IPS-NIHi7 (cell line): Measurements from ENCODE around the gene GJD4.

Experiments used
- DNase-seq: peaks from one replicate; pipeline ENCODE4 v3.0.0; 2012; ENCODE audit warnings: mixed read lengths; ENCODE audit errors: extremely low spot score

The GJD4 gene

DNA sequence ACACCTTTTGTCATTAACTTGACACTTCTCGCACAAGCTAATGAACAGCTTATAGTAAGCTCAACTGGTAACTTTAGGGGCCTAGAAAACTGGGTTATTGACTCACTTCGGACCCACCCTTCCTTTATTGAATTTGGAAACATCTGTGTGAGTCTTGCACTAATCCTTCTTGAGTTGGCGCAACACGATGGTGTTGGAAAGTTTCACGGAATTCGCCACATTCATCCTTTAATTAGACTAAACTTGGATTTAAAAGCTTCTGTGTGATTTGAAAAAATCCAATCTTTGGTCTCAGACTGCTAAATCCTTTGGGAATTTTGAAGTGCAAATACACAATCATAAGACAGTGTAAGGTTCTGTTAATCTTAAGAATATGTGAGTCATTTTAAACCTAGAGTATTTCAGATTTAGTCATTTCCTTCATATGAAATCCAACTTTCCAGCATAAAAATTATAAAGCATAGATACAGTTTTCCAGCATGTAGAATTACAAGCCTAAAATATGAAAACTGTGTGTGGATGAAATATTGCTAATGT, 21.9 kb downstream of the GJD4 start:
- no peak for DNase-seq

DNA sequence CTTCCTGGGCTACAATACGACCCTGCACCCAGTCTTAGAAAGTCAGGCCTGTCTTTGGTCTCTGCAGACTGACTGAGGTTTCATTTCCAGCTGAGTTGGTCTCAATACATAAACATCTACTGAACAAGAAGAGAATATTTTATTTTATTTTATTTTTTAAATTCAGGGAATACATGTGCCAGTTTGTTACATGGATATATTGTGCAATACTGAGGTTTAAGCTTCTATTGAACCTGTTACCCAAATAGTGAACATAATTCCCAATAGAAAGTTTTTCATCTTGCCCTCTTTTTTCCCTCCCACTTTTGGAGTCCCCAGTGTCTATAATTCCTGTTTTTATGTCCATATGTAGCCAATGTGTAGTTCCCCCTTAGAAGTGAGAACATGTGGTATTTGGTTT, 26.3 kb downstream of the GJD4 start:
- DNase-seq = no peak

DNA sequence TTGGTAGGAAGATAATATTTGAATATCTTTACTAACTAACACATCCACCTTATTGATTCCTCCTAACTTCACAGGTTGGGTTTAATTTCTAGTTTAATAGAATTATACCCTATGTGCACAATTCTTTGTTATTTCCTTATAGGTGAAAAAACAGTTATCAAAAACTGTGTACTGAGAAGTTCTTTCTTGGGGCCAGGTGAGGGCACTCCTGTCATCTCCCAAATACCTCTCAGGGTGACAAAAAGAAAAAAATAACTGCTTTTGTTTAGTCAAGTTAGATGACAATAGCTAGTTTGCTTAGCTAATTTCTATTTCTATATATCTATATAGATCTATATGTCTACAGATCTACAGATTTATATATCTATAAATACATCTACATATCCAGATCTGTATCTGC, 26.9 kb downstream of the GJD4 start:
- DNase-seq = no peak

DNA sequence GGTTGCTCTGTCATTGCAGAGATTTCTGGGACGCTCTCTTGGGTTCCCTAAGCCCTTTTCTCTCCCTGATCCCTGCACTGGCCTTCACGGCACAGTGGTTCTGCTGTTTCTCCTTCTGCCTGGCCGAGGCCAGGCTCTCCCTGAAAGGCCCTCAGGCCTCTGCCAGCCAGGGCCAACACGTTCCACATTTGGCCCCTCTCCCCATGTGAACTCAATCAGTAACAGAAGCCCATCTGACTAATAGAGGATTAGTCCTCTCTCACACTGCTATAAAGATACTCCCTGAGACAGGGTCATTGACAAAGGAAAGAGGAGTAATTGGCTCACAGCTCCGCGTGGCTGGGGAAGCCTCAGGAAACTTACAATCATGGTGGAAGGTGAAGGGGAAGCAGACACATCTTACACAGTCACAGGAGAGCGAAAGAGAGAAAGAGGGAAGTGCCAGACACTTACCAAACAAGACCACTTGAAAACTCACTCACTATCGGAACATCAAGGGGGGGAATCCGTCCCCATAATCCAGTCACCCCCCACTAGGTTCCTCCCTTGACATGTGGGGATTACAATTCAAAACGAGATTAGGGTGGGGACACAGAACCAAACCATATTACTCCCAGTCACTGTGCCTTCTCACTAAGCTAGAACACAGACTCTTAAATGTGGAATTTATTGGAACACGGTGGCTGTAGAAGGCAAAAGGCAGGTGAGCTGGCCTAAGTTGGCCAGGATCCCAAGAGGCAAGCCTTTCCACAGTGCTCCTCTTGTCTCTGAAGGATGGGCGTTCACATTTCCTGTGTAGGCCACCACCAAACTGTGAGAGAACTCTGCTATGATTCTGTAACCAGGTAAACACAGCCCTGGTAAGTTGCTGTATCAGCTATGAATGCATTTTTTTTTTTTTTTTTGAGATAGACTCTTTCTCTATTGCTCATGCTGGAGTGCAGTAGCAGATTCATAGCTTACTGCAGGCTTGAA, 28.2 kb downstream of the GJD4 start:
- no peak for DNase-seq

DNA sequence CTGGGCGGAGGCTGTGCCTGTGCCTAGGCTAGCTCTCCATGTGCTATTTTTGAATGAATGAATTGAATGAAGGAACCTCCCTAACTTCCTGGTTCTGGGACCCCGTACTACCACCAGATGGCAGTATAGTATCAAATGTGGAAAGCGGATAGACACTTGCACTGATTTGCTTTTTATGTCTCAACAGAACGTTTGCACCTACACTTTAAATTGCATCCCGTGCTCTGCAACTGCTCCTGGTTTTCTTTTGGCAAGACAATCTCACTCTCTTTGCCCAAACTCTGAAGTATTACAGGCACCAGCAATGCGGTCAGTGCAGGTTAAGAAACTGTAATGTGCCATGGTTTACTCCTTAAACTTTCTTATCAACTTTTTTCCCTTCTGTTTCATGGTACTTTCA, 30.4 kb downstream of the GJD4 start:
- DNase-seq = peak; percentile 46

DNA sequence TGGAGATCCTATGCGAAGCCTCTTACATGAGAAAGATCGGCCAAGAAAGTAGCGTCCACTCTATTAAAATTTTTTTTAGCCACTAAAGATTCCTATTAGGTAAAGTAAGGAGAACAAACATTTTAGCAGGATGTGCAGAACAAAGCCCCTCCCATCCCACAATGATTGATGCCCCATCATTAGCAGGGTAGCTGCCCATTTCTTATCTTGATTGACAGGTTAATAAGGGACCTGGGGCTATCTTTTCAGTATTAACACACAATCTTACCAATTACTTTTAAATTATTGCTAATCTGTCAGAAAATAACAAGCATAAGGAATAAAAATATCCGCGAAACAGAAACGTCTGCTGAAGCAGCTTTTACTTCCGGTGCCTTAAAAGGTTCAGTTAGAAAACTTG, 31.8 kb downstream of the GJD4 start:
- DNase-seq = no peak

DNA sequence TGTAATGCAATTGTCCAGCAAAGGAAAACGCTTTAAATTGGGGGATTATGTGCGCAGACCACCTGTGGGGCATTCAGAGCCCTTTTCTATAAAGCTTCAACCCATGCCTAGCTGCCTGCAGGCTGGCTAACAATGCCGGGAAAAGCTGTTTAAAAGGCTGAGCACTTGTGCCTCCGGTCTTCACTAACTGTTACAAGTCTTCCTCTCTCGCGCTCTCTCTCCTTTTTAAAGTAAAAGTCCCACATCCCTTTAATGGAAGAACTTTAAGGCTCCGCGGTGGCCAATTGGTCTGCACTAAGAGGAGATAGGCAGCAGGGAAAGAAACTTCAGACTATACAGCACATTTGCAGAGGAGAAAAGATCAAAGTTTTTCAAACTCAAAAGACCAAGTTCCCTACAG, 32.3 kb downstream of the GJD4 start:
- DNase-seq = no peak

DNA sequence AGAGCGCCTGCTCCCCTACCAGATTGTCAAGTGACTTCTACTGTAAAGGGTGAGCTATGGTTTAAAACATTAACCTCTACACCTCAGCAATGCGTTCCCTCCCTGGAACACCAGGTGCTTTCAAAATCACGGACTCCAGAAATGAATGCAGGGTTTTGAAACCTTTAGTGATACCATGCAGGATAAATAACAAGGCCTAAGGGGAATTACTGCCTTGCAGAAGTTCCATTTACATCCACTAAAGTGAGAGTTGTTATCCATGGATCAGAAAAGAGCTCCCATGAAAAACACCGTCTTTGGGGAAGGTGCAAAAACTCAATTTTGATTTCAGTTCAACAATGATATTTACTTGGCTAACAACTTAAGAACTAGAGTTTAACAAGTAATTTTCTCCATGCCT, 33.0 kb downstream of the GJD4 start:
- DNase-seq = no peak

DNA sequence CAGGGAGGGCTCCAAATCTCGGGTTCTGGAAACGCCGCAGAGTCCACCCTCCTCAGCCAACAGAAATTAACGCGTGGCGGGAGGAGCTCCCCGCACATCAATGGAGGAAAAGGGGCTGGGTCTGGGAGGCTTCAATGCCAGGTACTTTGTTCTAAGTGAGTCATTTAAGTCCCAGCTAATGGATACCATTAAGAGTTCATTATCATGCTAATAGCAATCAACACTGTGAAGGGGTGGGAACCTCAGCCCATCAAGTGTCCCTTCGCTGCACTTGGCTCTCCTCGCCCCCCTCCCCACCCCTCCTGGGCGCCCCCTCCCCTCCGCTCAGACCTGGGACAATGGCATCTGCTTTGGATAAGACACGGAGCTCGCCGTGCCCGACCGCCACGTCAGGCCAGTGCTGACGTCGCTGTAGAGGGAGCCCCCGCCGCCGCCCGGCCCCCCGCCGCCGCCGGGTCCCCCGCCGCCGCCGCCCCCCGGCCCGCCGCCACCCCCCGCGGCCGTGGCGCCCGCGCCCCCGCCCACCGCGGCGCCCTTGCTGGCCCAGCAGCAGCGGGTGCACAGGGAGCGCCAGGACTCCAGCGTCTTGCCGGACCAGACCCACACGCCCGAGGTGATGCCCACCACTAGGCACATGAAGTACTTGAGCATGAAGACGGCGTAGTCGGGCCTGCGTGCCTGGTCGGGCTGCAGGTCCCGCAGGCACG, 34.0 kb downstream of the GJD4 start:
- peak; percentile 53 for DNase-seq

DNA sequence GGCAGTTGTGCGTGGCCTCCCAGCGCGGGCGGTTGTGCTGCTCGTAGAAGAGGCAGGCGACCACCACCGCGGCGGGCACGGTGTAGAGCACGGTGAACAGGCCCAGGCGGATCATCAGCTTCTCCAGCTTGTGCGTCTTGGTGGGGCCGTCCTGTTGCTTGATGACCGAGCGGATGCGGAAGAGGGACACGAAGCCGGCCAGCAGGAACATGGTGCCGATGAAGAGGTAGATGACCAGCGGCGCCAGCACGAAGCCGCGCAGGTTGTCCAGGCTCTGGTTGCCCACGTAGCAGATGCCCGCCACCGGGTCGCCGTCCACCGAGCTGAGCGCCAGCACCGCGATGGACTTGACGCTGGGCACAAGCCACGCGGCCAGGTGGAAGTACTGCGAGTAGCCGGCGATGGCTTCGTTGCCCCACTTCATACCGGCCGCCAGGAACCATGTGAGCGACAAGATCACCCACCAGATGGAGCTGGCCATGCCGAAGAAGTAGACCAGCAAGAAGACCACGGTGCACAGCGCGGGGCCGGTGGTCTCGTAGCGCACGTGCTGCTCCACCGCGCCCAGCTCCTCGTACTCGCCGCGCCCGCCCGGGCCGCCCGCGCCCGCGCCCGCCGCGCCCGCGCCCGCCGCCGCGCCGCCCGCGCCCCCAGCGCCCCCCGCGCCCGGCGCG, 34.7 kb downstream of the GJD4 start:
- no peak for DNase-seq

DNA sequence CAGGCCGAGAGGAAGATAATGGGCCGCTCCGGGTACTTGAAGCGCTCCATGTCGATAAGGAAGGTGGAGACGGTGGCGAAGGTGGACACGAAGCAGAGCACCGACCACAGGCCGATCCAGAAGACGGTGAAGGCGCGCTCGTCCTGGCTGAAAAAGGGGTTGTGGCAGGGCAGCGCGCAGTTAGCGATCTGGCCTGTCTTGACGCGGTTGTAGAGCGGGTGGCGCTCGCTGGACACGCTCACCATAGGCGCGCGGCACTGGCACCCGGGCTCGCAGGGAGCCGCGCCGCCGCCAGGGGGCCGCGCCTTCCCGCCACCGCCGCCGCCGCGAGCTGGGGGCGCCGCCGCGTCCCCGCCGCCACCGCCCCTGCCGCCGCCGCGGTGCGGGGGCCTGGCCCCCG, 35.3 kb downstream of the GJD4 start:
- DNase-seq = peak; percentile 49

DNA sequence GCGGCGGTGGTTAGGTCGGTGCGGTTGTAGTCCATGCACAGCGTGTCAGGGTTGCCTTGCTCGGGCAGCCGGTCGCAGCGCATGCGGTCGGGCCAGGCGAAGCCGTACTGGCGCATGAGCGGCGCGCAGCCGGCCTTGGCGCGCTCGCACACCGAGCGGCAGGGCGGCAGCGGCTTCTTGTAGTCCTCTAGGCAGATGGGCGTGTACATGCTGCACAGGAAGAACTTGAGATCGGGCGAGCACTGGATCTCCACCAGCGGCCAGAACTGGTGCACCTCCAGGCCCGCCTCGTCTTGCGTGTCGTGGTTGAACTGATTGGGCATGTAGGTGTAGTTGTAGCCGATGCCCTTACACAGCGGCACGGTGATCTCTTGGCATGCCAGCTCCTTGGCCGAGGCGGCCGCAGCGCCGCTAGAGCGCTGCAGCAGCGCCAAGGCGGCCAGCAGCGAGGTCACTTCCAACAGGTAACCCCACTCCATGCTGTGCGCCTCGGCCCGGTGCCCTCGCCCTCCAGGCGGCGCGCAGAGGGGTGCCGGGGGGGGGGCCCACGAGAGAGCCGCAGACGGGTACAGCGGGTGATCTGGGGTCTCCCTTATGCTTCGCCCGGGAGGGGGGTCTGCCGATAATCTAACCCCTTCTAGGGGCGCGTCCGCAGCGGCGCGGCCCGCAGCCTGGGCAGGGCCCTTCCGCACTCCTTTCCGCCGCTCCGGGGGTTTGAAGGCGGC, 36.0 kb downstream of the GJD4 start:
- DNase-seq = no peak

DNA sequence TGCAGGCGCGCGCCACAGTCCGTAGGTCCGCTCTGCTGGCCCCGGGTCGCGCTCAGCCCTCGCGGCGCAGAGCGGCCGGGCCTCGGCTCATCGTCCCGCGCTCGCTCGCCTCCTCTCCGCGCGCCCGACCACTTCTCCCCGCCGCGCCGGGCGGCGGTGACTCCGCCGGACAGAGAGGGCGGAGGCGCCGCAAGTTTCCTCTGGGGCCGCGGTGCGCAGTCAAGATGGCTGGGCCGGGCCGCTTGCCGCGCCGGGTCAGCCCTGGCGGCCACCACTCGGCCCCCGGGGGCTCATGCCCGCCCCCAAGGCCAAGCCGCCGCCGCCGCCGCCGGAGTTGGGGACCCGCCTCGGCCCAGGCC, 36.5 kb downstream of the GJD4 start:
- no peak for DNase-seq

DNA sequence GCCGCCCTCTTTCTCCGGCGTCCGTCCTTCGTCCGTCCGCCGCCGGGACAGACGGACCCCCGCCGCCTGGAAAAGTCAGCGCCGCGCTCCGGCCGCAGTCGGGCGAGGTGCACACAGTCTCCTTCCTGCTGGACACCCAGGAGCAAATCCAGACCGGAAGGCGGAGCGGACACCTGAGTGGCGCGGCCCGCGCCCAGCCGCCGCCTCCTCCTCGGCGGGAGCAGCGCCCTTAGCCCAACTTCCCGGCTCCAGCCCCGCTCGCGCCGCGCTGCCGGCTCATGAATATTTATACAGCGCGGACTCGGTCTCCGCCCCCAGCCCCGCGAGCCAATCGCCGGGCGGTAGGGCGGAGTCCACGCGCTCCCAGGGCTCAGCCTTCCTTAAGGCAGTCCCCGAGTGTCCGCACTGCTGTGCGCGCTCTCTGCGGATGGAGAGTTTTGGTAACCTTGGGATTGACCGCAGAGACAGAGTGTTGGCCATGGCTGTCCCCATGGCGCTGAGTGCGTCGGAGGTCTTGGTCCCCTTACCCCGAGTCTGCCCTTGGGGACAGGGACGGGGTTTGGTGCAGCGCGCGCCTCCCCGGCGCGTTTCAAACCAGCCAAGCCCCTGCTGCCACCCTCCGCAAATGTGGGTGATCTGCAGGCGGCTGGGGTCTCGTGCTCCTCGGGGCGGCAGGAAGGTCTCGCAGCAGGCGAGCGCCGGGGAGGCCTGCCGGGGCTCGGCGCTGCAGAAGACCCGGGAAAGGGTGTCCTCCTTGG, 37.1 kb downstream of the GJD4 start, which contains the start of gene FZD8:
FZD8 (minus strand) TSS at position 262 of the 758 bp plus-strand sequence. CDS start 867 bp downstream, outside the sequence.
- DNase-seq = peak; percentile 86

DNA sequence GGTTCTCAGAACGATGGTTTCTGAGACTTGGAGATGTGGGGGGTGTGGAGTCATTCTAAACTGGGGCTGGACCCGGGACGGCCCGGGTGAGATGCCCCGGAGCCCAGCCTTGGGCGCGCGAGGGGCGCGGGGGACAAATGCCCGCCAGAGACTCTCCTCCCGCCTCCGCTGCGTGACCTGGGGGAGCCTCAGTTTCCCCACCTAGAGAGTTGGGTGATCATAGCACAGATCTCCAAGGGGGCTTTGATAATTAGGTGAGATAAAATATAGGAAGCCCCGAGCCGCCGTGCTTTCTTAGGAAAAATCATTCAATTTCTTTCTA, 37.6 kb downstream of the GJD4 start:
- DNase-seq = no peak

DNA sequence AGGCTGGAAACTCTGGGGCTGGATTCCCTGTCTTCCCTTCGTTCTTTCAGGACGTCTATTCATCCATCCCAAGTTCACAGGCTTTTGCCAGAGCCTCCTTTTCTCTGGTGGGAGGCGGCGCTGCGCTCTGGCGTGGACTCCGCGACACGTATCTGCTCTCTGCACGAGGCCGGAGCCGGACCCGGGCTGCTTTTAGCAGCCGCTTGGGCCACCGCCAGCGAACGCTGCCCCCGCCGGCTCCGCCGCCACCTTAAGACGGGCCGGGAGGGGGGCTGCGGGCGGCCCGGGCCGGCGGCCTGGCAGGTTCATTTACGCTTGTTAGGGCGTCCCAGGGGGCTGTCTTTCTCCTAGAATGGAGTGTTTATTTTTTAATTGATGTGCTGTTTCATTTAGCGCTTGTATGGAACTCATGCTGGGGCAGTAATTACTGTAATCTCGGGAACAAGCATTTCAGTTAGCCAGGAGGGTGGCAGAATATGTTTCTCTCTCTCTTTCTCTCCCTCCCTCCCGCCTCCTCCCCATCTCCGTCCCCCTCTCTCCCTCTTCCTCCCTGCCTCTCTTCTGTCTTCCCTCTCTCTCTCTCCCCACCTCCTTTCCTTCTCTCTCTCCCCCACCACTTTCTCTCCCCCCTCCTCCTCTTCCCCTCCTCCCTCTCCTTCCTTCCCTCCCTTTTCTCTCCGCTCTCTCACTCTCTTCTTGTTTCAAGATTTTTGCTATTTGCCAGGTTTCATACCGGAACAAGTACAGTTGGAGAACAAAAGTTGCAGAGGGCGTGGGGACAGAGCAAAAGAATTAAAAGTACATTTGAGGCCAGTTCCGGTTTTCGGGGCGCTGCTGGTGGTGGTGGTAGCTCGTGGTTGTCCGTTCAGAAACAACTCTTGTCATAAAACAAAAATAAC, 38.3 kb downstream of the GJD4 start:
- peak; percentile 66 for DNase-seq

DNA sequence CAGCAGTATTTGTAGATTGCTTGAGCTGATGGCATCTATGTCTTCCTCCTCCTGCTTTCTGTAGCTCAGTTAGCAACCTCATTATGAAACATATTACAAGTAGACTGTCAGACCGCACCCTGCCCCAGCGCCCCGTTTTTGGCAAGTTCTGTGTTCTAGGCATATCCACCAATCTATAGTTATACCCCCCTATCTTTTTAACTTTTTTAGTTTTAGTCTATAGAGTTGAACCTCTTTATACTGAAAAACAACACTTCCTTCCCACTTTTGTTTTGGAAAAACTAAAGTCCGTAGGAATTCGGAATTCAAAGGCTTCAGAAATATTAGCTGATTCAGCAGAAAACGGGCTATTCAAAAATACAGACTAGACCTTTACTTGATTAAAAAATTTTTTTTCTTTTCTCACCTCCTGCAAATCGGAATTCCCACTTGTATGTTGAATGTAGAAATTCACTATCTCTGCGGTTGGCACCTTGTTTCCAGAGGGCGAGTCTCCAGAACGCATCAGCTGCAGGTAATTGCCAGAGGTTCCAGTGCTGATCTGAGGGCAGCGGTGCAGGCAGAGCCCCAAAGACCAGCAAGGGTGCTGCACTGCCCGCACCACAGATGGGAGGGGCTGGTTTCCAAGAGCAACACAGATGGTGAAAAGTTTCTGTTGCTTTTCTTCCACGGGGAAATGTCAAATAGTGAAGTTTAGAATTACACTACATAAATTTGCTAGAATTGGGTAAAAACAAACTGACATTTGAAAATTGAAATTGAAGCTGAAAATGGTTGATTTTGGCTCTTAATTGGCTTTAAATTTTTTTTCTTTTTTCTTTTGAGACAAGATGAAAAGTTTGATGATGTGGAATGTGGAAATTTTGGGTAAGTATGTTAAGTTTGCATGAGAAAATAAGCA, 39.2 kb downstream of the GJD4 start:
- no peak for DNase-seq

DNA sequence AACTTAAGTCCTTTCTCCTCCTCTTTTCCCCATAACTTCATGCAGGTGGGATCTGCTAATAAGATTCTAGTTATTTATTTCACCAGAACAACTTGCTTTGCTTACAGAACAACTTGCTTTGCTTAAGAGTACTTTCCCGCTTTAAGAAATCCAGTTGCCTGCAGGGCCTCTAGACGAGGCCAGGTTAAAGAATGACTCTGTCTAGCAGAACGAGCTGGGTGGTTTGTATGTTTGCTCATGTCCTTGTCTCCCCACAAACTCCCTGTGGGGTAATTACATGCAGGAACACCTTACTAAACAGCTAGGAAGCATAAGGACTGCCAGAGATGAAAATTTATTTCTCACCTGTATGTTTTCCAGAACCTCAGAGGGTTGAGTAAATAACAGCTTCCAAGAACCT, 45.8 kb downstream of the GJD4 start:
- no peak for DNase-seq

DNA sequence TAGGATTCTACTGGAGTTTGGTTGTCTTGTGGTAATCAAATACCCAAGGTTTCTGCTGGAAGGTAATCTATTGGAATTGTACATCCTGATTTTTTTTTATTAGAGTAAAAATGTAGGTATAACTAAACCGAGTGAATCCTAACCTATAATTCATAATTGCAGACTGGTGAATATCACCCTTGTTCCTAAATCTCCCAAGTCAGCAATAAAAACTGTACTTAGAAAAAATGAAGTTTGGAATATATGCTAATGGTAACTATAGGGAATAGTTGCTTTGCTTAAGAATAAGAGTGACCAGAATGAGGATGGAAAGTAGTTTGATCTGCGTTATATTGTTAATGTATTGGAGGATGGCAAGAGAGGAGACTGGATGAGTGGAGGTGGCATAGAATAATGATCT, 47.7 kb downstream of the GJD4 start:
- no peak for DNase-seq
